ENCODE measurements around the gene RAB34.
A peak's percentile ranks its signal among the peaks of the same experiment; 100 is the strongest.
"Not testable (repeated sequence)": the region's sequence is repeated elsewhere in the genome, so short reads cannot be mapped to it uniquely, and the experiment has no call there.

Gene RAB34

GRCh38 chr17:28728364-28729200, 10.9 kb upstream of the RAB34 start, which contains the start of gene NEK8:
Gene NEK8 (plus strand): TSS chr17:28728788. CDS start chr17:28728814, 26 bp downstream.
- DNase-seq (ENCODE audit: low read depth, low spot score): peak; percentile 96

GRCh38 chr17:28726627-28727491, 9.2 kb upstream of the RAB34 start:
- peak; percentile 98 for DNase-seq (ENCODE audit: low read depth, low spot score)

DNA sequence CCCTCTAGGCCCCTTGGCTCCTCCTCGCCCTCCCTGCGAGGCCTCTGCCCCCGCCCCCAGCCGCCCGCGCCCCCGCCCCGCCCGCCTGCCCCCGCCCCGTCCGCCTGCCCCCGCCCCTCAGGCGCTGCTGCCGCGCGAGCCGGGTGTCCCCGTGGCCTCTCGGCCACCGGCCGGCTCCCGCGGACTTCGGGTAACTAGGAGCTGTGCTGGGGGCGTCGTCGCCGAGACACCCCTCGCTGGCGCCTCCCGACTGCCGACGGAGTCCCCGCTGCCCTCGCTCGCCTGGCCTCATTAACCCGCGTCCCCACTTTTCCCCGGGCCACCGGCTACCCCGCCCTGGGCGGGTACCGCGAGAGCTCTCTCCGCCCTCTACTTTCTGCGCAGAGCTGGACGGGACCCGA, 8.6 kb upstream of the RAB34 start, which contains the start of gene TLCD1:
TLCD1 (minus strand) TSS at position 8 of the 401 bp plus-strand sequence. CDS start 136 bp downstream, outside the sequence.
- DNase-seq (ENCODE audit: low read depth, low spot score): peak; percentile 81

DNA sequence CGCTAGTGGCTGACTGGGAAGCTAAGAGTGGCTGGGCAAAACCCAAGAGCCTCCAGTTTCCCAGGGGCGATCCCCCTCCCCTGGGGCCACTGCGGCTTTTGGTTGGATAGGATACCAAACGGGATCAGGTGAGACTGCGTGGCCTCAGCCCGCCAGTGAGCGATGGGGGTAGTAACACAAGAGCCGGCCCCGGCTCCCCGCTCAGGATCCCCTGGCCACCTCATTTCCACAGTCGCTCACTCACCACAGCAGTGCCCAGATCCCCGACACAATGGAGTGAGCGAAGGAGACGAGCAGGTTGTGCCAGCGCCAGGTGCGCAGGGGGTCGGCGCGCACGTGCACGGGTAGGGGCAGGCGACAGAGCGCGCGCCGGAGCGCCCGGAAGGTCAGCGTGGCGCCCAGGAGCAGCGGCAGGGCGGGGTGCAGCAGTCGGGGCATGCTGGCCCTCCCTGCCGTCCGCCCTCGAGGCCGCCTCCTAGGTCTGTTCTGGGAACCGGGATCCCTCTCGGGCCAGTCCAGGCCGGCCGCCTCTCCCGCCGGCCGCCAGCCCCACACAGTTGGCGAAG, 8.1 kb upstream of the RAB34 start:
- DNase-seq (ENCODE audit: low read depth, low spot score): peak; percentile 83

- peak; percentile 59 for DNase-seq (ENCODE audit: low read depth, low spot score)
Measured at GRCh38 chr17:28725166-28725659, 7.5 kb upstream of the RAB34 start.

DNA sequence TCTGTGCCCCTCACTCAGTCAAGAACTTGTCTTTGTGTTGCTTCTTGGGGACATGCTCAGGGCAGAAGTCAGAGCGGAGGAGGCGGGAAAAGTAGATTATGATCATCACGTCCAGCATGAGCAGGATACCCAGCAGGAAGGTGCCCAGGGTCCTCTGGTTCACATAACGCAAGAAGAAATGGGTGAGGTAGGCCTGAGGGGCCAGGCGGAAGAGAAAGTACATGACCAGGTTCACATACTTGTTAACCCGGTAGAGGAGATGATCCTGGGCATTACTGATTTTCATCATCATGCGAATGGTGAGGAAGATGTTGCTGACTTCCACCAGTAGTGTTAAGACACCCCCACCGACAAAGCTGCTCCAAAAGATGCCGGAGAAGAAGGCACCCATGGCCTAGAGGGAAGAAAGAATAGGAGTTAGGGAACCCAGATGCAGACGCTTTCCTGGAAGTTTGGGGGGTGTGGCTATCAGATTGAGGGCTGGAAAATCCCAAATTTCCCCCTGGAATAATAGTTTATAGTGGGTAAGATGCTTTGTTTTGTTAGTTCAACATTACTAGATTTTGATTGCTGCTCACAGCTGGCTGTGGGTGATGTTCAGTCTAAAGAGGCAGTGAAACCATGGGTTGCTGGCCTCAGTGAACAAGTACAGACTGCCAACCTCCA, 7.0 kb upstream of the RAB34 start:
- no peak for DNase-seq (ENCODE audit: low read depth, low spot score)

GRCh38 chr17:28723836-28724499, 6.3 kb upstream of the RAB34 start:
- DNase-seq (ENCODE audit: low read depth, low spot score): not testable (repeated sequence)

GRCh38 chr17:28723159-28723835, 5.6 kb upstream of the RAB34 start:
- DNase-seq (ENCODE audit: low read depth, low spot score): no peak

DNA sequence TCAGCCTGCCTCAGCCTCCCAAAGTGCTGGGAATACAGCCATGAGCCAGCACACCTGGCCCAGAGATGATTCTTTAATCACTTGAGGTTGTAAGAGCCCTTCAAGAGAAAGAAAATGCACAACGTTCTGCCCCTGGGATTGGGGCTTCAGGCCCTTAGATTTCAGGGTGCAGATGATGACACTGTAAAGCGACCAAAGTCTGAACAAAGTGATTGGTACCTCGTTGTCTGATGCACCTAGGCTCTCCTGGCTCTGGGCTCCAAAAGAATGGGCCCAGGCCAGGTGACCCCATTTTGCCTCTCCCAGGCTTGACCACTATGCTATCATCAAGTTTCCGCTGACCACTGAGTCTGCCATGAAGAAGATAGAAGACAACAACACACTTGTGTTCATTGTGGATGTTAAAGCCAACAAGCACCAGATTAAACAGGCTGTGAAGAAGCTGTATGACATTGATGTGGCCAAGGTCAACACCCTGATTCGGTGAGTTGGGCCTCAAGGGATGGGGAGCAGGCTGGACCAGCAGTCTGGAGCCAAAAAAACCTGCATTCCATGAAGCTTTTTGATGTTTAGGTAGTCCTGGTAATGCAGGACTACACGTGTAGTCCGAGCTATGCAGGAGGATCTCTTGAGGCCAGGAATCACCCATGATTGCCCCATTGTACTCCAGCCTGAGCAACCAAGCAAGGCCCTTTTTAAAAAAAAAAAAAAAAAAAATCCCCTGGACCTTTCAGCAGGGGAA, 4.9 kb upstream of the RAB34 start:
- DNase-seq (ENCODE audit: low read depth, low spot score): no peak

DNA sequence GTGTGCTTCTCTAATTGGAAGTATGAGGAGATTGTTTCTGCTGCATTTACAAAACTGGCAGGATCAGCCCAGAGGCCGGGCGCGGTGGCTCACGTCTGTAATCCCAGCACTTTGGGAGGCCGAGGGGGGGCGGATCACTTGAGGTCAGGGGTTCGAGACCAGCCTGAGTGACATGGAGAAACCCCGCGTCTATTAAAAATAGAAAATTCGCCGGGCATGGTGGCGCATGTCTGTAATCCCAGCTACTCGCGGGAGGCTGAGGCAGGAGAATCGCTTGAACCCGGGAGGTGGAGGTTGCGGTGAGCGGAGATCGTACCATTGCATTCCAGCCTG, 3.3 kb upstream of the RAB34 start:
- not testable (repeated sequence) for DNase-seq (ENCODE audit: low read depth, low spot score)

DNA sequence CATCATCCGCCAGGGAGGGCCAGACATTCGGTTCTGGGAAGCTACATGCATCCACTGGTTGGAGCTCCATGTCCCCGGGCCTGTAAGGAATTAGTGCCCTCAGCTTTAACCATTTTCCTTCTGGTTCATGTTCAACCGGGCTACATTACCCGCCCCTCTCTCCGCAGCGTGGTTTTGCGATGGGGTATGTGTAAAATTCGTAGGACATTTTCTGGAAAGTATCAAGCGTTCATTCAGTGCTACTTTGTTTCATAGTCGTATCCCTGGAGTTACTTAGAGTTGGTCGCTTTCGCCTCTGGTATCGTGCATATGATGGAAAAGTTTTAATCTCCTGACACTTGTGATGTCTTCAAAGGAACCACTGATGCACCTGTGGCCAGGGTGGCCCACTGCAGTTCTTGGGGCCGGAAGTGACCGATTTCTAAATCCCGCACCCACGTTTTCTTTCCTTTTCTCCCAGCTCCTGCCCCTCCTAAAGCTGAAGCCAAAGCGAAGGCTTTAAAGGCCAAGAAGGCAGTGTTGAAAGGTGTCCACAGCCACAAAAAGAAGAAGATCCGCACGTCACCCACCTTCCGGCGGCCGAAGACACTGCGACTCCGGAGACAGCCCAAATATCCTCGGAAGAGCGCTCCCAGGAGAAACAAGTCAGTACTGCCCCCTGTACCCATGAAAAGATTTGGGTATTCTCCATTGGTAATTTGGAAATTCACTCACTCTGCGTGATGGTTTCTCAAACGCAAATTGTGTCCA, 2.8 kb upstream of the RAB34 start:
- no peak for DNase-seq (ENCODE audit: low read depth, low spot score)

- DNase-seq (ENCODE audit: low read depth, low spot score): no peak
Measured at GRCh38 chr17:28719021-28719433, 1.4 kb upstream of the RAB34 start.

DNA sequence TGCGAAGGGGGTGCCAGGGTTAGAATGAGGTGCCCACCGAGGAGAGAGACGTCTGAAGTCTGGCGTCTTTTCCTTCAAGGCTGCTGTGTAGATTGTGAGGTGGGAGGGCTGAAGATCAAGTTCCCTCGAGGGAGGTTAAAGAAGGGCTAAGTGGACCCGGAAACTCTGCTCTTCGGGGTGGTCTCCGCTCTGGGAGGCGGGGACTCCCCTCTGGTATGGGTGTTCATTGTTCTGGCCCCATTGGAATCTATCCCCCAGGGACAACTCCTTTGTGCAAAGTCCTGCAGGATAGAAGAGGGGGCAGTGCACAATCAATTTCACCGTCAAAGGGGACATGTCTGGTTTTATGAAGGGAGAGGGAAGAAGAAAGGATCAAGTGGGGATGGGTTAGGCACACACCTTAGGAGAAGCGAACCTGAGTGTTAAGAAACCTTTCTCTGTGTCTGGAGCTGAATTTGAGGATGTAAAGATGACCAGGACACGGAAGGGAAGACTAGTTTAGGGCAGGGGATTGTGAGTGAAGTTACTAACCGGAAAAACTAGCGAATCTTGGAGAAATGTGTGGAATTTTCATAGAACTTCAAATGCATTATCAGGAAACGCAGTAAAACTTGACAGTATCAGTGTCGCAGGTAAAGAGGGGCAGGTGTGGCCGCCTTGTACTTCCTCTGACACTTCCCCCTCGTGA, 809 bp upstream of the RAB34 start:
- no peak for DNase-seq (ENCODE audit: low read depth, low spot score)

GRCh38 chr17:28716740-28717577, 709 bp downstream of the RAB34 start:
- DNase-seq (ENCODE audit: low read depth, low spot score): peak; percentile 69

DNA sequence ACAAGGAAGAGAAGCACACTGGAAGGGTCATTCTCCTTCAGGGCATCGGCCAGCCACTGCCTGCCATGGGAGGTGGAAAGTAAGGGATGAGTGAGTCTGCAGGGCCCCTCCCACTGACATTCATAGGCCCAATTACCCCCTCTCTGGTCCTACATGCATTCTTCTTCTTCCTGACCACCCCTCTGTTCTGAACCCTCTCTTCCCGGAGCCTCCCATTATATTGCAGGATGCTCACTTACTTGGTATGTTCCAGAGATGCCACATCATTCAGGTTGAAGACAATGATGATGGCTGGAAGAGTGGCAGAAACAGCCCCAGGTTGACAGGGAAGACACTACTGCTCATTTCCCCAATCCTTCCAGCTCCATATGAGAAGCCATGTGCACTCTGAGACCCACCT, 2.5 kb downstream of the RAB34 start:
- no peak for DNase-seq (ENCODE audit: low read depth, low spot score)

GRCh38 chr17:28714281-28714680, 3.4 kb downstream of the RAB34 start:
- no peak for DNase-seq (ENCODE audit: low read depth, low spot score)

DNA sequence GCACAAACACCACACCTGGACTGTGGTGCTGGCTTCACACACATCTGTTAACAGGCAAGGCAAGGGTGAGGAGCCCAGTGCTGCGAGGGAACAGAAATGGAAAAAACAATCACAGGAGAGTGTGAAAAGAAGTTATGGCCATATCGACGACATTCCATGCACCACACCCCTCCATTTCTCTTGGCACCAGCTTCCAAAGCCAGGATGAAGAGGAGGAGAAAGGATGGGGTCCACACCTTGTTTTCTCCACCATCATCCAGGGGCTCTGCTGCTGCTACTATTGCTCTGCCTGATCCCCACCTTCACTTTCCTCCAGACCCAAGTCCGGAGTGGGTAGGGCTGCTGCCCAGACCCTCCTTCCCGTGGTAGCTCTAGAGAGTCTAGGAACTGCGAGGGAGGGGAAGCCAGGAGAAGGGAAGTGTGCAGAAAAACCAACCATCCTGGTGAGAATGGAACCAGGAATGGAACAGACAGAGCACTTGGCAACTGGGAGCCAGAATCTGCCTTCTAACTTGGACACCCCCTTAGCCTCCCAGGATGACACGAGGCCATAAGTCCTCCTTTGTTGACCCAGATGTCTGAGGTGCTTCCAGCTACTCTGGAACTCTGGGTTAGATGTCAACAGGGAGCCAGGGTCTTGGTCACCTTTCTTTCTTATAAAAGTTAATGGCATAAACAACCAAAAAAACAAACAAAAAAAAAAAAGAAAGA, 4.8 kb downstream of the RAB34 start:
- DNase-seq (ENCODE audit: low read depth, low spot score): no peak
